ENCODE data around the gene TSPEAR.
"Not testable (repeated sequence)": the region's sequence is repeated elsewhere in the genome, so short reads cannot be mapped to it uniquely, and the experiment has no call there.

Gene TSPEAR

GRCh38 chr21:44580231-44580821 is 131.0 kb downstream of the TSPEAR start, which contains the start of gene KRTAP10-5:
KRTAP10-5 (minus strand) TSS chr21:44580604; CDS start chr21:44580578, 26 bp downstream.
- not testable (repeated sequence) for DNase-seq

DNA sequence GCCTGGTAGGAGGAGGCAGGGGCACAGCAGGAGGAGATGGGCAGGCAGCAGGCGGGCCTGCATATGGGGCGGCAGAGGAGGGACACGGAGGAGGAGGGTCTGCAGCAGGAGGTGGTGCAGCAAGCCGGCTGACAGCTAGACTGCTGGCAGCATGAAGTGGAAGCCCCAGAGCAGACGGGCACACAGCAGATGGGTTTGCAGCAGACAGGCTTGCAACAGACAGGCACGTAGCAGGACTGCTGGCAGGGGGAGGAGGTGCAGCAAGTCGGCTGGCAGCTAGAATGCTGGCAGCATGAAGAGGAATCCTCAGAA is 131.6 kb downstream of the TSPEAR start:
- no peak for DNase-seq

- DNase-seq: no peak
Observed at GRCh38 chr21:44579056-44579832, 132.1 kb downstream of the TSPEAR start.

- no peak for DNase-seq
Observed at GRCh38 chr21:44578371-44579055, 132.9 kb downstream of the TSPEAR start.

- DNase-seq: no peak
Observed at GRCh38 chr21:44576025-44576420, 135.3 kb downstream of the TSPEAR start.

DNA sequence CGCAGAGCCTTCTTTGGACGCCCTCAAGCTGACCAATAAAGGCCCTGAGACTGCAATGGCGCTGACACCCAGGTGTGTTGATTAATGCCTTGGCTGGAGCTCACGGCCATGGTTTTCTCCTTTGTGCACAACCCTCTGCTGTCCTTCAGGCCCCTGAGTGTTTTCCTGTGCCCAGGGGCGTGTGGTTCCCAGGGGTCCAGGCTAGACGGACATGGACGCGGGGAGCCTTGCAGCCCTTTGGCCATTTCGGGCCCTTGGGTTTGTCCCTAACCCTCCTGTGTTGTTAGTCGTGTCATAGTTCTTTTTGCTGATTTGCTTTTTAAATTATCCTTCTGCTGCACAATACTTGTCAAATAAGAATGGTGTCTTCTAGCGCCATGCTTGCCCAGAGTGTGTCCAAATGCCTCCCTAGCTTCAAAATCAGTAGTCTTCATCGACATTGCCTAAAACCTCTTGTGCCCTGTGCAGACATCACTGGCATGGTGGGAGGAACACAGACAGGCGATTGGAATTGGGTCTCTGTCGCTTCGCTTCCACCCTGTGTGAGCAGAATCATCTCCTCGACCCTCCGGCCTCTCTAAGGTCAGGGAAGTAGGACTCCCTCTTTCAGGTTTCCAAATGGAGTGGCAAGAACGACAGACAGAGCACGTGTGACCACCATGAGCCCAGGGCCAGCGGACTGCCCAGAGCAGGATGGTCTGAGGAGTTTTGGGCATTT is 135.9 kb downstream of the TSPEAR start:
- no peak for DNase-seq

- DNase-seq: no peak
Observed at GRCh38 chr21:44574457-44575306, 136.7 kb downstream of the TSPEAR start.

DNA sequence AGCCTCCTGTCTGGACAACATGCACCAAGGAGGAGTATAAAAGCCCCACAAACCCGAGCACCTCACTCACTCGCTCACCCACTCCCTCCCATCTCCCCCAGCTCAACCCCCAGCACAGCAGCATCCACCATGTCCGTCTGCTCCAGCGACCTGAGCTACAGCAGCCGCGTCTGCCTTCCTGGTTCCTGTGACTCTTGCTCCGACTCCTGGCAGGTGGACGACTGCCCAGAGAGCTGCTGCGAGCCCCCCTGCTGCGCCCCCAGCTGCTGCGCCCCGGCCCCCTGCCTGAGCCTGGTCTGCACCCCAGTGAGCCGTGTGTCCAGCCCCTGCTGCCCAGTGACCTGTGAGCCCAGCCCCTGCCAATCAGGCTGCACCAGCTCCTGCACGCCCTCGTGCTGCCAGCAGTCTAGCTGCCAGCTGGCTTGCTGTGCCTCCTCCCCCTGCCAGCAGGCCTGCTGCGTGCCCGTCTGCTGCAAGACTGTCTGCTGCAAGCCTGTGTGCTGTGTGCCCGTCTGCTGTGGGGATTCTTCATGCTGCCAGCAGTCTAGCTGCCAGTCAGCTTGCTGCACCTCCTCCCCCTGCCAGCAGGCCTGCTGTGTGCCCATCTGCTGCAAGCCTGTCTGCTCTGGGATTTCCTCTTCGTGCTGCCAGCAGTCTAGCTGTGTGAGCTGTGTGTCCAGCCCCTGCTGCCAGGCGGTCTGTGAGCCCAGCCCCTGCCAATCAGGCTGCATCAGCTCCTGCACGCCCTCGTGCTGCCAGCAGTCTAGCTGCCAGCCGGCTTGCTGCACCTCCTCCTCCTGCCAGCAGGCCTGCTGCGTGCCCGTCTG is 137.5 kb downstream of the TSPEAR start, which contains the start of gene KRTAP10-4:
TSS of gene KRTAP10-4 (plus strand) at position 100 of the 827 bp plus-strand sequence. CDS start at position 130, 30 bp downstream.
- not testable (repeated sequence) for DNase-seq

DNA sequence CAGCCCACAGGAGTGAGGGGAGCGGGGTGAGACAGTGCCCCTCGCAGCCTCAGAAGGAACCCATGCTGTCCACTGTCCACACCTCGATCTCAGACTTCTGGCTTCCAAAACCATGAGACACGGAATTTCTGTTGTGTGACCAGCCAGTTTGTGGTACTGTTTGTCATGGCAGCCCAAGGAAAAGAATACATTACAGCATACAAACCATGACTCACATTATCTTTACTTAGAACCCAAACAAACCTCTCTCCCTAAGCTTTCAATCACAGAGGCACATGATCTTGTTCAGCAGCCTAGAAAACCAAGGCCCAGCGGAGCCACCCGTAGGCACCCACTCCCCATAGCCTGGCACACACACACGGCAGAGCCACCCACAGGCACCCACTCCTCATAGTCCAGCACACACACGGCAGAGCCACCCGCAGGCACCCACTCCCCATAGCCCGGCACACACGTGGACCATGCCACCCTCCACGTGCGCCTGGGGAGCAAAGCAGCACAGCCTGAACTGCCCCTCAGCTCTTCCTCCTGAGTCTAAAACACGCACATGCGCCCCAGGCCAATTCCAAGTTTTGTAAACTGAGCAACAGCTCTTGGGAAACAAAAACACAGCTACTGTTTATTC is 138.3 kb downstream of the TSPEAR start:
- DNase-seq: no peak

- no peak for DNase-seq
Observed at GRCh38 chr21:44571844-44572782, 139.3 kb downstream of the TSPEAR start.

DNA sequence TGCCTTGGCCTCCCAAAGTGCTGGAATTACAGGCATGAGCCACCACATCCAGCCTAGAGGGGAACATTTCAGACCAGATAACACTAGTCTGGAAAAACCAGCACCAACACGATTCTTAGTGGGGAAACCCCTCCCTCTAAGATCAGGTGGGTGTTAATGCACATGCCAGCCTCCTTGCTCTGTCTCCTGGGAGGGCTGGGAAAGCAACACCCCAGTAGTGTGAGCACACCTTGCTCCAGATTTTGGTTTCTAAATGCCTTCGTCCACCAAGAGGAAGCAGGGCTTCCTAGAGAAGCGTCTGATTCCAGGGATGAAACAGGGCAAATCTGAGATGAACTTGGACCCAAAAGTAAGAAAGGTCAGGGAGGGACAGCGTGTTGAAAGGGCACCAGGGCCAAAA is 140.1 kb downstream of the TSPEAR start:
- DNase-seq: no peak

DNA sequence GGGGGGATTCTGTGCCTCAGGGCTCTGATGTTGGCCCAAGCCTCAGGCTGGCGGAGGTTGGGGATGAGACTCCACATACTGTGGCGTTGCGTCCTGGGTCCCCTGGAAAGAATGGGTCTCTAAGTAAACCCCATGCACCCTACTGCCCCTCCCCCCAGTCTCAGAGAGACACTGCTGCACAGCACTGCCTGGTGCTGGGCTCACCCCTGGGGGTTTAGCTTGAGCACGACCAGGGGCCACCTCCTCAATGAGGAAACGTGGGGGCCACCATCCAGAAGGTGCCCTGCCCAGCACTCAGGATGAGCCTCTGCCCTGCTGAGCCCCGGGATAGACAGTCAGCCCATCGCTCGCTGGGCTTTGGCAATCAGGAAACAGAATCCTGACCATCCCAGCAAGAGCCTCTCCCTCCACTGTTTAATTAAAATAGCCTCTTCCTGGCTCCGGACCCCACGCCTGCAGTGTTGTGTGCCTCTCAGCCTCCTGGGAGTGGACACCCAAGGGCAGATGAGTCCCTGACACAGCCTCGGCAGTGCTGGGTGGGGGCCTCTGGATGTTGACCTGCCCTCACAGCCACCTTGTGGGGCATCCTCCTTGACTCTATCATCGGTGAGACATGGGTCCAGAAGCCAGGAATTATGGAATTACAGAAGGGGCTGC is 141.4 kb downstream of the TSPEAR start:
- DNase-seq: no peak

- no peak for DNase-seq
Observed at GRCh38 chr21:44568667-44569556, 142.5 kb downstream of the TSPEAR start.

GRCh38 chr21:44568261-44568660 is 143.1 kb downstream of the TSPEAR start:
- no peak for DNase-seq

- no peak for DNase-seq
Observed at GRCh38 chr21:44567481-44568171, 143.7 kb downstream of the TSPEAR start.

DNA sequence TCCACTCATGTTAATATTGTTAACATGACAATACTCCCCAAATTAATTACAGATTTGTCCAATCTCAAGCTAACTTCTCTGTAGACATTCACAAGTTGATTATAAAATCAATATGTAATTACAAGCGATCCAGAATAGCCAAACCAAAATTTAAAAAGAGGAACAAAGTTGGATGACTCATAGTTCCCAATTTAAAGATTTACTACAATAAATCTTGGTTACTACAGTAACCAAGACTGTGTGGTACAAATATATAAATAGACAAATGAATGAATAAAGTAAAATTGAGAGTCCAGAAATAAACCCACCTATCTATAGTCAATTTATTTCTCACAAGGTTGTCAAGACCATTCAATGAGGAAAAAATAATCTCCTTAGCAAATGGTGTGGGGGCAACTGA is 145.0 kb downstream of the TSPEAR start:
- DNase-seq: no peak

- no peak for DNase-seq
Observed at GRCh38 chr21:44564886-44565598, 146.3 kb downstream of the TSPEAR start.
